ENCODE results near the gene KIAA0040. TPM values are rescaled to one million over a fixed set of nuclear protein-coding genes. Genes with fewer than 3 reads are reported as not detected.
A peak's percentile ranks its signal among the peaks of the same experiment; 100 is the strongest.

The KIAA0040 gene
- total RNA-seq, 1 donor from 2014 or later, result 9.7 TPM

- H3K36me3 ChIP-seq (ENCODE audit: control insufficient read depth, insufficient read depth, low read length), result no peaks in the 10 kb centered on the region
- TF ChIP-seq CTCF (IDR thresholded peaks at IDR 0.05; ENCODE audit: insufficient read depth, low read length, poor library complexity, severe bottlenecking), result no peak
- H3K27me3 ChIP-seq (ENCODE audit: control insufficient read depth, insufficient read depth, low read length), result no peaks in the 10 kb centered on the region
- DNase-seq (ENCODE audit: low read depth), result no peak
- H3K4me3 ChIP-seq (ENCODE audit: low read depth, low read length), result peak overlapping the region; percentile 62
These were observed 406 bp downstream of the KIAA0040 start for GRCh38 chr1:175192111-175192629.

GRCh38 chr1:175191659-175192058 lies 917 bp downstream of the KIAA0040 start:
- no peak for TF ChIP-seq CTCF (IDR thresholded peaks at IDR 0.05; ENCODE audit: insufficient read depth, low read length, poor library complexity, severe bottlenecking)
- no peaks in the 10 kb centered on the region for H3K27me3 ChIP-seq (ENCODE audit: control insufficient read depth, insufficient read depth, low read length)
- DNase-seq (ENCODE audit: low read depth), result no peak
- no peaks in the 10 kb centered on the region for H3K36me3 ChIP-seq (ENCODE audit: control insufficient read depth, insufficient read depth, low read length)
- H3K4me3 ChIP-seq (ENCODE audit: low read depth, low read length), result peak overlapping the region; percentile 62

- no peaks in the 10 kb centered on the region for H3K36me3 ChIP-seq (ENCODE audit: control insufficient read depth, insufficient read depth, low read length)
- no peak for DNase-seq (ENCODE audit: low read depth)
- no peak for TF ChIP-seq CTCF (IDR thresholded peaks at IDR 0.05; ENCODE audit: insufficient read depth, low read length, poor library complexity, severe bottlenecking)
These were observed 3.6 kb downstream of the KIAA0040 start for GRCh38 chr1:175188936-175189335.

DNA sequence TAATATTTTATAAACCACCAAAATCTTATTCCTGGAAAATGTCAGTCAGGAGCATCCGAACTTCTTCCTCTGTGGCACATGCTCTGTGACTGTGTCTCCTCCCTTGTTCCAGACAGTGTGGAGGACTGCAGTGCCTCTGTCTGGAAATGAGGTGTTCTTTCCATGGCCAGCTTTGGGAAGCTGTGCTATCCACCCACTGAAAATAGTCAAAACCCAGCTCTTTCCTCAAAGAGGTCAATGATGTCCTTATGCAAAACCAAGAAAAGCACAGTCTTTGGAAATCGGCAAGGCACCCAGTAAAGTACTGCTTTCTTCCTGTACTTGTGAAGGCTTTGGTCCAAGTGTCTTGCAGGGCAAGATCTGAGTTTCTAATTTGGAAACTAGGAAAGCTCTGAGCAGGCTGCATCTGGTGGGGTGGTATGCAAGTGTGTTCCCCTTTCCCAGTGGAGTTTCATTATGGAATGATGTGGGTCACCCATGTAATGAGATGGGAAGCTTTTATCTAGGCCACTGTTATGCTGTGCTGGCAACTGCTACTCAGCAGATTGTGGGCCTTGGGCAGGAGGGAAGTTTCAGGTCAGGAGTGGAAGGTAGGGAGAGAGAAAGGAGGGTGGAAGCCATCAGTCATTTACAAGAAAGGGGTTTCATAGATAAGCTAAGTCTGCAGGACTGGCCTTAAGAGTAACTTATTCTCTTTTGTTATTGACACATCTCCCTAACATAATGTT lies 6.0 kb downstream of the KIAA0040 start:
- DNase-seq (ENCODE audit: low read depth), result no peak
- Histone ChIP-seq H3K36me3 (ENCODE audit: control insufficient read depth, insufficient read depth, low read length) (no peaks in the 10 kb centered on the region), H3K4me3 (ENCODE audit: low read depth, low read length) (no peak overlapping the region), H3K27me3 (ENCODE audit: control insufficient read depth, insufficient read depth, low read length) (no peaks in the 10 kb centered on the region)
- TF ChIP-seq CTCF (IDR thresholded peaks at IDR 0.05; ENCODE audit: insufficient read depth, low read length, poor library complexity, severe bottlenecking), result no peak

More at GRCh38 chr1:175188936-175189335, 3.6 kb downstream of the KIAA0040 start:
- Histone ChIP-seq H3K4me3 (ENCODE audit: low read depth, low read length) (no peak overlapping the region), H3K27me3 (ENCODE audit: control insufficient read depth, insufficient read depth, low read length) (no peaks in the 10 kb centered on the region)

DNA sequence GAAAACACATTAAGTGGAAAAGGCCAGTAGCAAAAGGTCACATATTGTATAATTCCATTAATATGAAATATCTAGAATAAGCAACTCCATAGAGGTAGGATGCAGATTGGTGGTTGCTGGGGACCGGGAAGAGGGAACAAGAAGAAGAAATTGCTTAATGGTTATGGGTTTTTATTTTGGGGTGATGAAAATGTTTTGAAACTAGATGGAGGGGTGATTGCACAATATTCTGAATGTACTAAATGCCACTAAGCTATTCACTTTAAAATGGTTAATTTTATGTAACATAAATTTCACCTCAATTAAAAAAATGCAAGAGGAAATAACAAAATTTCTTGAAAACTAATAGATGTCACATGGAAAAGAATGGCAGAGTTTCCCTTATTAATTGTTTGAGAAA lies 6.7 kb downstream of the KIAA0040 start:
- H3K36me3 ChIP-seq (ENCODE audit: control insufficient read depth, insufficient read depth, low read length), result no peaks in the 10 kb centered on the region
- no peak for DNase-seq (ENCODE audit: low read depth)

More for the DNA sequence above, 6.7 kb downstream of the KIAA0040 start:
- H3K4me3 ChIP-seq (ENCODE audit: low read depth, low read length), result no peak overlapping the region
- H3K27me3 ChIP-seq (ENCODE audit: control insufficient read depth, insufficient read depth, low read length), result no peaks in the 10 kb centered on the region
- TF ChIP-seq CTCF (IDR thresholded peaks at IDR 0.05; ENCODE audit: insufficient read depth, low read length, poor library complexity, severe bottlenecking), result no peak
